Suprapubic skin (tissue), 4 donors: ENCODE measurements around the gene FAM131A. TPM values are rescaled to one million over a fixed set of nuclear protein-coding genes. Genes with fewer than 3 reads are reported as not detected.
A peak's percentile ranks its signal among the peaks of the same experiment; 100 is the strongest.

Experiments
- DNase-seq, 2 donors: peaks; one replicate each; pipeline ENCODE4 v3.0.0-alpha.2; 2019; ENCODE audit warnings: low spot score in 2 of 2
- H3K27ac ChIP-seq: fragments of 200-600 bp; sonication (generic); one replicate; pipeline ENCODE4 v1.5.1; 2019
- H3K27me3 ChIP-seq: fragments of 200-600 bp; sonication (generic); one replicate; pipeline ENCODE4 v1.5.1; 2019
- H3K36me3 ChIP-seq: fragments of 200-600 bp; sonication (generic); one replicate; pipeline ENCODE4 v1.5.1; 2019
- H3K4me1 ChIP-seq: fragments of 200-600 bp; sonication (generic); one replicate; pipeline ENCODE4 v1.5.1; 2019
- H3K4me3 ChIP-seq: fragments of 200-600 bp; sonication (generic); one replicate; pipeline ENCODE4 v1.5.1; 2019; ENCODE audit warnings: mild to moderate bottlenecking
- H3K9me3 ChIP-seq: fragments of 200-600 bp; sonication (generic); one replicate; pipeline ENCODE4 v1.5.1; 2019
- EP300 ChIP-seq: sonication (generic); formaldehyde crosslinking; IDR thresholded peaks from one replicate; pipeline ENCODE4 v1.6.1; 2017; ENCODE audit warnings: antibody characterized with exemption
- POLR2A ChIP-seq, 2 donors: fragments of 450-650 bp; IDR thresholded peaks; one replicate each; pipeline ENCODE4 v1.6.1; 2017; ENCODE audit warnings: antibody characterized with exemption in 2 of 2, mild to moderate bottlenecking in 2 of 2, moderate library complexity in 2 of 2
- POLR2AphosphoS5 ChIP-seq, 3 donors: sonication (generic); formaldehyde crosslinking; IDR thresholded peaks; one replicate each; pipeline ENCODE4 v1.6.1; 2017; ENCODE audit warnings: antibody characterized with exemption in 3 of 3
- WGBS: methylation state at CpG from one replicate; pipeline ENCODE4 v1.1.5; 2018; 5-methylcytosine and 5-hydroxymethylcytosine counted together
- total RNA-seq, 4 donors: library from RNA; depleted of rRNA; stranded (reverse); fragments of >200 nt; gene quantifications; one replicate each; pipeline ENCODE4 v1.1.0, GENCODE V29; 2016
- TF ChIP-seq, protein P1 (sequence below), 2 donors: fragments of 200-600 bp in 1 of 2; fragments of 450-650 bp in 1 of 2; sonication (generic) in 1 of 2; IDR thresholded peaks; one replicate each; pipeline ENCODE4 v1.5.1; 2016 to 2019; ENCODE audit warnings: antibody characterized with exemption in 2 of 2, mild to moderate bottlenecking in 1 of 2, moderate library complexity in 1 of 2

Gene FAM131A
- total RNA-seq, 4 donors from 2014 or later = 54.4 to 77.9 (median 65.3) TPM

DNA sequence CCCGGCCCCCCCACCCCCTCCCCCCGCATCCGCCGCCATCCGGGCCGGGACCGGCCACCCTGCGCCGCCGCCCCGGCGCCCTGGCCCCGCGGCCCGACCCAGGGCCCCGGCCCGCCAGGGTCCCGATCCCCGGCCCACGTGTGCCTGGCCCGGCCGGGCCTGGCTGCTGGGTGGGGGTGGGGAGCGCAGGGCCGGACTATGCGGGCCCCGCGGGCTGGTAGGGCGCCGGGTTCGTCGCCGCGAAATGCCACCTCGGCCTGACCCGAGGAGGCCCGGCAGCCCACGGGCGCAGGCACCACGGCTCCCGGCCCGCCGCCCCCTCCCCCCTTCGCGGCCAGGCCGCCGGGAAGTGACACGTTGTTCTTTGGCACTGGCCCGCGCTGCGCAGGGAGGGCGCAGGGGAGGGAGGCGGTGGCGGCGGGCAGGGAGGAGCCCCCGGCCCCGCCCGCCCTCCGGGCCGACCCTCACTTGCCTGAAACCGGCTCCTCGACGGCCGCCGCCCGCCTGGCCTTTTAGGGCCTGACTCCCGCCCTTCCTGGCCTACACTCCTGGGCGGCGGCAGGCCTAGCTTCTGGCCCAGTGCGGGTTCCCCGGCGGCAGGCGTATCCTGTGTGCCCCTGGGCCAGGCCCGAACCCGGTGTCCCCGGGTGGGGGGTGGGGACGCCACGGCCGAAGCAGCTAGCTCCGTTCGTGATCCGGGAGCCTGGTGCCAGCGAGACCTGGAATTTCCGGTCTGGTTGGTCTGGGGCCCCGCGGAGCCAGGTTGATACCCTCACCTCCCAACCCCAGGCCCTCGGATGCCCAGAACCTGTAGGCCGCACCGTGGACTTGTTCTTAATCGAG lies 22.5 kb upstream of the FAM131A start:
- H3K27me3 ChIP-seq = no peaks in the 10 kb centered on the region
- H3K4me1 ChIP-seq = peaks cover 52% of the 10 kb centered on the region
- DNase-seq = peak; percentile 90 to 91
- peak overlapping the region; percentile 78 for H3K4me3 ChIP-seq
- TF ChIP-seq POLR2A (IDR thresholded peaks at IDR 0.05) (peak in 1 of 2 donors; percentile 76), EP300 (no peak), POLR2AphosphoS5 (IDR thresholded peaks at IDR 0.05) (peak; percentile 26 to 36 (median 31))
- WGBS = no CpG with 5 or more reads among the region's 89 CpGs
- peak overlapping the region; percentile 99 for H3K27ac ChIP-seq
- no peaks in the 10 kb centered on the region for H3K9me3 ChIP-seq
- peaks cover 10% of the 10 kb centered on the region for H3K36me3 ChIP-seq

GRCh38 chr3:184315543-184315867 lies 21.9 kb upstream of the FAM131A start:
- DNase-seq = no peak
- Histone ChIP-seq H3K4me3 (peak overlapping the region; percentile 78), H3K36me3 (peaks cover 12% of the 10 kb centered on the region), H3K27me3 (no peaks in the 10 kb centered on the region), H3K4me1 (peaks cover 56% of the 10 kb centered on the region), H3K9me3 (no peaks in the 10 kb centered on the region), H3K27ac (peak overlapping the region; percentile 99)
- TF ChIP-seq POLR2A (IDR thresholded peaks at IDR 0.05) = no peak
- TF ChIP-seq, protein P1, sequence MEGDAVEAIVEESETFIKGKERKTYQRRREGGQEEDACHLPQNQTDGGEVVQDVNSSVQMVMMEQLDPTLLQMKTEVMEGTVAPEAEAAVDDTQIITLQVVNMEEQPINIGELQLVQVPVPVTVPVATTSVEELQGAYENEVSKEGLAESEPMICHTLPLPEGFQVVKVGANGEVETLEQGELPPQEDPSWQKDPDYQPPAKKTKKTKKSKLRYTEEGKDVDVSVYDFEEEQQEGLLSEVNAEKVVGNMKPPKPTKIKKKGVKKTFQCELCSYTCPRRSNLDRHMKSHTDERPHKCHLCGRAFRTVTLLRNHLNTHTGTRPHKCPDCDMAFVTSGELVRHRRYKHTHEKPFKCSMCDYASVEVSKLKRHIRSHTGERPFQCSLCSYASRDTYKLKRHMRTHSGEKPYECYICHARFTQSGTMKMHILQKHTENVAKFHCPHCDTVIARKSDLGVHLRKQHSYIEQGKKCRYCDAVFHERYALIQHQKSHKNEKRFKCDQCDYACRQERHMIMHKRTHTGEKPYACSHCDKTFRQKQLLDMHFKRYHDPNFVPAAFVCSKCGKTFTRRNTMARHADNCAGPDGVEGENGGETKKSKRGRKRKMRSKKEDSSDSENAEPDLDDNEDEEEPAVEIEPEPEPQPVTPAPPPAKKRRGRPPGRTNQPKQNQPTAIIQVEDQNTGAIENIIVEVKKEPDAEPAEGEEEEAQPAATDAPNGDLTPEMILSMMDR (IDR thresholded peaks at IDR 0.05) = no peak
- no peak for TF ChIP-seq POLR2AphosphoS5 (IDR thresholded peaks at IDR 0.05)
- TF ChIP-seq EP300 = no peak
- 10% methylated on average over 6 of the region's 6 CpGs for WGBS

GRCh38 chr3:184315871-184316661 lies 21.3 kb upstream of the FAM131A start:
- peak in 1 of 2 donors; percentile 70 for DNase-seq
- TF ChIP-seq, protein P1 (IDR thresholded peaks at IDR 0.05) = no peak
- no peak for TF ChIP-seq POLR2AphosphoS5 (IDR thresholded peaks at IDR 0.05)
- H3K4me1 ChIP-seq = peaks cover 62% of the 10 kb centered on the region
- 14% methylated on average over 15 of the region's 16 CpGs for WGBS
- H3K4me3 ChIP-seq = peak overlapping the region; percentile 78
- peaks cover 17% of the 10 kb centered on the region for H3K36me3 ChIP-seq
- H3K9me3 ChIP-seq = no peaks in the 10 kb centered on the region
- peak overlapping the region; percentile 99 for H3K27ac ChIP-seq
- H3K27me3 ChIP-seq = no peaks in the 10 kb centered on the region

GRCh38 chr3:184316792-184317191 lies 20.6 kb upstream of the FAM131A start:
- Histone ChIP-seq H3K9me3 (no peaks in the 10 kb centered on the region), H3K4me3 (peak overlapping the region; percentile 78), H3K4me1 (peaks cover 69% of the 10 kb centered on the region), H3K27ac (peak overlapping the region; percentile 99), H3K36me3 (peaks cover 25% of the 10 kb centered on the region), H3K27me3 (no peaks in the 10 kb centered on the region)
- TF ChIP-seq EP300 (no peak), POLR2A (IDR thresholded peaks at IDR 0.05) (no peak), POLR2AphosphoS5 (IDR thresholded peaks at IDR 0.05) (no peak)
- TF ChIP-seq, protein P1 (IDR thresholded peaks at IDR 0.05) = no peak
- 79% methylated on average over 7 of the region's 7 CpGs for WGBS
- no peak for DNase-seq

GRCh38 chr3:184317201-184317600 lies 20.2 kb upstream of the FAM131A start:
- TF ChIP-seq POLR2AphosphoS5 (IDR thresholded peaks at IDR 0.05) (no peak), EP300 (no peak)
- Histone ChIP-seq H3K4me1 (peaks cover 73% of the 10 kb centered on the region), H3K4me3 (peak overlapping the region; percentile 78), H3K27me3 (no peaks in the 10 kb centered on the region), H3K27ac (peak overlapping the region; percentile 1), H3K36me3 (peaks cover 29% of the 10 kb centered on the region), H3K9me3 (no peaks in the 10 kb centered on the region)
- no peak for DNase-seq
- WGBS = 72% methylated on average over 5 of the region's 5 CpGs

- H3K27me3 ChIP-seq = no peaks in the 10 kb centered on the region
- peak overlapping the region; percentile 93 for H3K27ac ChIP-seq
- H3K36me3 ChIP-seq = peaks cover 57% of the 10 kb centered on the region
- peak; percentile 96 to 98 for DNase-seq
- H3K4me3 ChIP-seq = peak overlapping the region; percentile 49
- H3K9me3 ChIP-seq = no peaks in the 10 kb centered on the region
- H3K4me1 ChIP-seq = peaks cover 73% of the 10 kb centered on the region
- WGBS = 20% methylated on average over 1 of the region's 4 CpGs
- TF ChIP-seq, protein P1 (IDR thresholded peaks at IDR 0.05) = no peak
Measured at GRCh38 chr3:184320104-184320445, 17.3 kb upstream of the FAM131A start.
